ENCODE data around the gene LRIG2.
A peak's percentile ranks its signal among the peaks of the same experiment; 100 is the strongest.

The LRIG2 gene

DNA sequence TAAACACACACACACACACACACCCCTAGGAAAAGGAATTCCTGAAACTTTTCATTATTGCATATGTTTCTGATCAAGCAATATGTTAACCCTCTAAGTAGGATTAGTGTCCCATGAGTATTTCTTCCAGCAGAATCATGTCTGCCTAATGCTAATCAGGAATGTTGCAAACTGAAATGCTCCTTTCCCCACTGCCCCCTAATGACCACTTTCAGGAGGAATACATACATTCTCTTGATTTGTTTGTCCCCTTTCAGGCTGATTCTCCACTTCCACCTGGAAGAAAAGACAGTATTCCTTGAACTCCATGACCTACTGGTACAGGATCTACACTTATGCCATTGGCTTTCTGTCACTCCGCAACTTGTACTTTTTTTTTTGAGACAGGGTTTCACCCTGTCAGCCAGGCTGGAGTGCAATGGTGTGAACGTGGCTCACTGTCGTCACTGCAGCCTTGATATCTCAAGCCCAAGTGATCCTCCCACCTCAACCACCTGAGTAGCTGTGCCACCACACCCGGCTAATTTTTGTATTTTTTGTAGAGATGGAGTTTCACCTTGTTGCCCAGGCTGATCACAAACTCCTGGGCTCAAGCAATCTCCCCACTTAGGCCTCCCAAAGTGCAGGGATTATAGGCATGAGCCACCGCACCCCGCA is 56.7 kb downstream of the LRIG2 start:
- Mint-ChIP-seq H3K27ac (no peak overlapping the region), H3K27me3 (no peaks in the 10 kb centered on the region), H3K36me3 (peaks cover 8% of the 10 kb centered on the region), H3K4me1 (ENCODE audit: low read depth) (peaks cover 27% of the 10 kb centered on the region), H3K9me3 (ENCODE audit: low read depth) (no peaks in the 10 kb centered on the region), H3K4me3 (no peak overlapping the region)

DNA sequence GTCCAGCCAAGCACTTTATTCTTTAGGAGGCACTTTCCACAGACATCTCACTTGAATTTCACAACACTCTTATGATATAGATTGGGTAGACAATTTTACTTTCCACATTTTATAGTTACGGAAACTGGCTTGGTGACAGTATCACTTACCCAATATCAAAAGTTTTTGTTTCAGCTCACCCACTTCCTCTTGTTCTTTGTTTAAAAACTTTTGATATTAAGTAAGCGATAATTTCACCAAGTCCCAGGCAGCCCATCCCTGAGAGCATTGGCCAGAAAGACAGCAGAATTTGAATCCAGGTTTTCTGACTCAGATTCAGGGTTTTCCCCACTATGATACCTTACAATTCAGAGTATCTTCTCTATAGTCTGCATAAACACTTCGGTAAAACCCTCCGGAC is 60.0 kb downstream of the LRIG2 start:
- Mint-ChIP-seq H3K36me3 (peaks cover 5% of the 10 kb centered on the region), H3K4me3 (peak overlapping the region; percentile 3), H3K9me3 (ENCODE audit: low read depth) (no peaks in the 10 kb centered on the region), H3K27me3 (no peaks in the 10 kb centered on the region), H3K27ac (peak overlapping the region; percentile 64), H3K4me1 (ENCODE audit: low read depth) (peaks cover 27% of the 10 kb centered on the region)

DNA sequence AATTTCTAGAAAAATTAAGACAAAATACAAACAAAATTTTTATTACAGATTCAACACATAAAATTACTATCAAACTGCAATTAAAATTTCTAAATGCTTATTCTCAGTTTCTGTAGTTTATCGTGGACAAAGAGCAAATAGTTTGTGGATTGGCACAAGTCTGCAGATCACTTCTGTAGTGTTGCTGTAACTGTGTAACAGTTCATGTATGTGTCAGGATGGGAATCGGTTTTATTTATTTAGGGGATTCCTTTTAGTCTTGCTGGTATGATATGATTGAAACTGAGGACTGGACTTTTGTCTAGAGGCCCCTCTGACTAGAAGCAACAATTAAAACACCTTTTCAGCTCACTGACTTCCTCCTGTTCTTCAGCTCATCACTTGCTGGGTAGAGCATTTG is 60.8 kb downstream of the LRIG2 start:
- Mint-ChIP-seq H3K4me1 (ENCODE audit: low read depth) (peaks cover 27% of the 10 kb centered on the region), H3K36me3 (peaks cover 2% of the 10 kb centered on the region), H3K27ac (no peak overlapping the region)

DNA sequence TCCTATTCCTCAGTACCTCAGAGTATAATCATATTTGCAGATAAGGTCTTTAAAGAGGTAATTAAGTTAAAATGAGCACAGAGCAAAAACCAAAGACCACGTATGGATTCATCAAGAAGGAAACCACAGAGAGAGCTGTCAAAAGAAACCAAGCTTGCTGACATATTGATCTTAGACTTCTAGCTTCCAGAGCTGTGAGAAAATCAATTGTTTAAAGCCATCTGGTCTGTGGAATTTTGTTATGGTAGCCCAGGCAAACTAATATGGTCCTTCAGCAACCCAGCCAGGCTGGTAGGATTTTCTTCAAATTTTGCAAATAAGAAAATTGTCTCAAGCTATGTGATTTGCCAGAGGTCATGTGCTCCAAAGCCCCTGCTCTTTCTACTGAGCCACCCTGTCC is 62.5 kb downstream of the LRIG2 start:
- Mint-ChIP-seq H3K27ac (no peak overlapping the region), H3K27me3 (no peaks in the 10 kb centered on the region), H3K9me3 (ENCODE audit: low read depth) (no peaks in the 10 kb centered on the region), H3K36me3 (no peaks in the 10 kb centered on the region), H3K4me3 (no peak overlapping the region), H3K4me1 (ENCODE audit: low read depth) (peaks cover 20% of the 10 kb centered on the region)

More for the DNA sequence above, 60.8 kb downstream of the LRIG2 start:
- no peaks in the 10 kb centered on the region for H3K9me3 Mint-ChIP-seq (ENCODE audit: low read depth)
- no peak overlapping the region for H3K4me3 Mint-ChIP-seq
- H3K27me3 Mint-ChIP-seq: no peaks in the 10 kb centered on the region

DNA sequence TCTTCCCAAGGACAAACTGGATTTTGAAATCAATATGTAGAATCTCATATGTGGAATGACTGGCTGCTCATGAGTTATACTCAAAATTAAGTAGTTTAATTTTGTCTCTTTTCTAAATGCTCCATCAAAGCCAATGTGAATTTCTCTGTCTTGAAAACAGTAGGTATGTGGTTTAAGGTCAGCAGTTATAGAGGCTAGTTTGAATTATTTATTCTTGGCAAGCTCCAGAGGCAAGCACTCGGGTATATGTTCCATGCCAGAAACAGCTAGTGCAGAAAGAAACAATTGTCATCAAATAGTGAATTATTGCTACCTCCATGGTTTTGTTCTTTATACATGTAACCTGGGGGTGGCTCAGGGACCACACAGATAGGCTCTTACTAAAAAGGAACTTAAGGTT is 63.5 kb downstream of the LRIG2 start:
- H3K27ac Mint-ChIP-seq: no peak overlapping the region
- H3K4me3 Mint-ChIP-seq: no peak overlapping the region
- no peaks in the 10 kb centered on the region for H3K27me3 Mint-ChIP-seq
- H3K4me1 Mint-ChIP-seq (ENCODE audit: low read depth): peaks cover 19% of the 10 kb centered on the region
- no peaks in the 10 kb centered on the region for H3K9me3 Mint-ChIP-seq (ENCODE audit: low read depth)
- no peaks in the 10 kb centered on the region for H3K36me3 Mint-ChIP-seq

DNA sequence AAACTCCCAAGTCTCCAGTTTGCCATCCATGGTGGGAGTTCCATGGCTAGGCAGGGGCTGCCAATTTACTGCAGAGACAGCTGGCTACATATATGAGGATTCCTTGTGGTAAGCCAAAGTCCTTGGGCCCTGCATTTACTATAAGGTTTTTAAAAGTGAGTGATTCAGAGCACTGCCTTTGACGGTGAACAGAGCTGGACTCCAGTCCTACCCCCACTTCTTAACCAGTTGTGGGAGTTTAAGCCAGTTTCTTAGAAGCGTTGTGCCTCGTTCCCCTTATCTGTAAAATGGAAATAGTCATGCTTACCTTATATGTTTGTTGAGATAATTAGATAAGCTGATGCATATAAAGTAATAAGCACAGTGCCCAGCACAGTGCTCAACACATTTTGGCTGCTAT is 64.6 kb downstream of the LRIG2 start:
- Mint-ChIP-seq H3K27ac (no peak overlapping the region), H3K4me3 (no peak overlapping the region), H3K36me3 (no peaks in the 10 kb centered on the region)

DNA sequence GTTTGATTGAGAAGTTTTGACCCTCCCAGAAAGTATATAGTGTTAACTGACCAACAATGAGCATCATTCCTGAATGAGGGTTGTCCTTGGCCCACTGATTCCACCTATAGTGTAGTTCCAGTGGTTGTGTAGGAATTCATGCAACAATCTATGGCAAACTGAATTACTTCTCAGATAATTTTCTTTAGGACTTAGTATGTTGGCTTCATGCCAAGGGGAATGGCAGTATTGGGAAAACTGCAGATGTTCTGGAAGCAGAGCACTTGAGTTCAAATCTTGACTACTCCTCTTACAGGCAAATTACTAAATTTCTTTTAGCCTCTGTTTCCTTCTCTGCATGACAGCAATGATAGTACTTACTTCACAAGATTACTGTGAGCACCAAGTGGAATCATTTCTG is 65.8 kb downstream of the LRIG2 start:
- peaks cover 5% of the 10 kb centered on the region for H3K4me1 Mint-ChIP-seq (ENCODE audit: low read depth)
- no peaks in the 10 kb centered on the region for H3K27me3 Mint-ChIP-seq
- no peaks in the 10 kb centered on the region for H3K36me3 Mint-ChIP-seq
- no peak overlapping the region for H3K27ac Mint-ChIP-seq
- no peak overlapping the region for H3K4me3 Mint-ChIP-seq
- H3K9me3 Mint-ChIP-seq (ENCODE audit: low read depth): no peaks in the 10 kb centered on the region

More for the DNA sequence above, 64.6 kb downstream of the LRIG2 start:
- no peaks in the 10 kb centered on the region for H3K27me3 Mint-ChIP-seq
- no peaks in the 10 kb centered on the region for H3K9me3 Mint-ChIP-seq (ENCODE audit: low read depth)
- H3K4me1 Mint-ChIP-seq (ENCODE audit: low read depth): peaks cover 15% of the 10 kb centered on the region

DNA sequence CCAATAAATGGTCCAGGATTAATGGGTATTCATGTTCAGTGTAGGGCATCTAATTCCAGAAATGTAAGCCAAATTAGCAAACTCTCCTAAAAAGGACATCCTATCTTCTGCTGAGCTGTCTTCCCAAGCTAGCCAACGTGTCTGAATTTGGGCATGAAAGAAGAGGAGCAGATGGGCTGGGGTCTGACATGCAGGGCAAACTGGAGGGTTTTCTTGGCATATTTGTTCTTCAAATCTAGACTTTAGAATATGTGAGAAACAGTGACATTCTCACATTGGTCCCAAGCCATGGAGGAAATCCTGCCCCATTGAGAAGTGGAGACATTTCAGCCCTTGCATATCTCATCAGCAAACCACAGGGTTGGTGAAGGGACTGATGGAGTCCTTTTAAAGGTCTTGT is 67.2 kb downstream of the LRIG2 start:
- no peak overlapping the region for H3K4me3 Mint-ChIP-seq
- H3K4me1 Mint-ChIP-seq (ENCODE audit: low read depth): peaks cover 2% of the 10 kb centered on the region
- no peaks in the 10 kb centered on the region for H3K27me3 Mint-ChIP-seq
- H3K9me3 Mint-ChIP-seq (ENCODE audit: low read depth): no peaks in the 10 kb centered on the region
- H3K27ac Mint-ChIP-seq: no peak overlapping the region
- H3K36me3 Mint-ChIP-seq: no peaks in the 10 kb centered on the region

DNA sequence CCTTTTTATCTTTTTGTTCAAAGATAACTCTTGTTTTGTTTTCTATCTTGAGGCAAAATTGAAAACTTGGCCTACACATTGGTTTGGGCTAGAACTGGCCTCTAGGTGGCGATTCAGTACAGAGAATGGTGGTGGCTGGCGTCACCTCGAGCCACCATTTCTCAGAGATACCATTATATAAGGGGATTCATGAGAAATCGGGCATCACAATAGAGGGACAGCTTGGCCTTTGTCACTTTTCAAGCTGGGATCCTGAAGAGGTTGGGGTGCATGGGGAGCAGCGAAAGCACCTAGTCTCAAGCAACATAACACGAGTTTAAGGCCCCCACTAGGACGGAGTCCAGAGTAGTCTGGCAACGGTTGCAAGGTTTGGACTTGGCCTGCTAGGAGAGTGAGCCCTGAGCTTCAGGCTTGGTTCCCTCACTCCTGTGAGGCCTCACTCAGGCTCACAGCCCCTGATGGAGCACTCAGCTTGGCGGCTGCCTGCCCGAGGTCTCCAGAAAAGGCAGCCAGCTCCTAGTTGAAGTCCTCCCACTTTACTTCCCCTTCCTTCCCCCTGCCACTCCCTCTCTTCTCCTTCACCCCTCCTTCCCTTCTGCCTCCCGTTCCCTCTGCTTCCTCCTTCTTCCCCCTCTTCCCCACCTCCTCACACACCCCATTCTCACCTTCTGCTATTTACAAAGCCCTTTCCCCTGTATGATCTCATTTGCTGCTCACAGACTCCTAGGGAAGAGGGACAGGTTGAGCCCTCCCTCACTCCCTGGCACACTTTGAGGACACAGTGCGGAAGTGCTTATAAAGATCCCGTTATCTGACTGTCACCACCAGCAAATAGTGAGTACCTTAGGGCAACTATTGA is 67.8 kb downstream of the LRIG2 start:
- Mint-ChIP-seq H3K4me1 (ENCODE audit: low read depth) (peaks cover 2% of the 10 kb centered on the region), H3K4me3 (no peak overlapping the region), H3K9me3 (ENCODE audit: low read depth) (no peaks in the 10 kb centered on the region), H3K27me3 (no peaks in the 10 kb centered on the region), H3K27ac (no peak overlapping the region), H3K36me3 (no peaks in the 10 kb centered on the region)

DNA sequence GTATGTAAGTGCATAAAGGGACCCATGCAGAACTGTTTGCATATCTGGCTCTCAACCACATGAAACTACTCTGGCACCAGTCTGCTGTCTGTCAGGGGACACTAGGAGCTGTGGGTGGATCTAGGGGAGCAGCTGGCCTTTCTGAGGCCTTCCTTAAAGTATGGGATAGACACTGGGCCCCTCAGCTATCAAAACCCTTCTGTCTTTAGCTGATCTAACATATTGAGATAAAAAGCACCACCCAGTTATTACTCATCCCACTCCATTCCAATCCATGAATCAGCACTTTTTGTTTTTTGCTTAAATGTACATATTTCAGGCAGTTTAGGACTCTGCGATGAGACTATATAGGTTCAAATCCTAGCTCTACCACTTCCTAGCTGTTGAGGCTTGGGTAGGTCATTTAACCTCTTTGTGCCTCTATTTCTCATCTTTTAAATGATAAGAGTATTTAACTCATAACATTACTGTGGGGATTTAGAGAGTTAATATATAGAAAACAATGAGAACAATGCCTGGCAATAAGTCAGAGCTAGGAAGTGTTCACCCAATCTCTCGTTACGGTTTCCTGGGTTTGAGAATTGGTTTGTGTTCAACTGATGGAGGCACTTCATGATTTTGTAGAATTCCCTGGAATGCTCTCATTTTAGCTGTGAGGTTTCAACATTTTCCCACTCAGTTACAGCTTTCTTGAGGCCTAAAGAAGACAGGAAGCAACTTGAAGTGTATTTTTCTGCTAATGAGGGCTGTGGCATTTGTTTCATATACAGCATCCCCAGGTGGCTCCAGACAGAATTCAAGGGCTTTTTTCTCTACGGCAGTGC is 68.9 kb downstream of the LRIG2 start:
- H3K36me3 Mint-ChIP-seq: no peaks in the 10 kb centered on the region
- no peaks in the 10 kb centered on the region for H3K27me3 Mint-ChIP-seq
- no peak overlapping the region for H3K27ac Mint-ChIP-seq

DNA sequence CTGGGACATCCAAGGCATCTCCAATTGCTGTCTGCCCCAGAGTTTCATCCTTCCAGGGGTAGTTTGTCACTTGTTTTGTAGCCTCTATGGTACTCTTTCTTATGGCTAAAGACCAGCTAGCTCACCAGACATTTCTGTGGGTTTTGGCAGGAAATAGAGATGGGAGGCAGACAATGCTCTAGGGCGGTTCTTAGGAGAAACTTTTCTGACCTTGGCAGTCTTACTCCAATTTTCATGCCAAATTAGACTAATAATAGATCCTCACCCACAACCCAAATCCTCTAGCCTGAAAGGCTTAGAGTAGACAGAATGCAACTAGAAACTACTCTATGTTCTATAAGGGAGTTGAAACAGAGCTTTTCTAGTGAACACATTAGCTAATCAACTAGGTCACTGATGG is 69.8 kb downstream of the LRIG2 start:
- no peaks in the 10 kb centered on the region for H3K36me3 Mint-ChIP-seq
- no peaks in the 10 kb centered on the region for H3K9me3 Mint-ChIP-seq (ENCODE audit: low read depth)
- no peak overlapping the region for H3K27ac Mint-ChIP-seq
- peaks cover 16% of the 10 kb centered on the region for H3K4me1 Mint-ChIP-seq (ENCODE audit: low read depth)
- H3K4me3 Mint-ChIP-seq: no peak overlapping the region
- no peaks in the 10 kb centered on the region for H3K27me3 Mint-ChIP-seq

More for the DNA sequence above, 68.9 kb downstream of the LRIG2 start:
- Mint-ChIP-seq H3K4me3 (no peak overlapping the region), H3K4me1 (ENCODE audit: low read depth) (peaks cover 8% of the 10 kb centered on the region), H3K9me3 (ENCODE audit: low read depth) (no peaks in the 10 kb centered on the region)

DNA sequence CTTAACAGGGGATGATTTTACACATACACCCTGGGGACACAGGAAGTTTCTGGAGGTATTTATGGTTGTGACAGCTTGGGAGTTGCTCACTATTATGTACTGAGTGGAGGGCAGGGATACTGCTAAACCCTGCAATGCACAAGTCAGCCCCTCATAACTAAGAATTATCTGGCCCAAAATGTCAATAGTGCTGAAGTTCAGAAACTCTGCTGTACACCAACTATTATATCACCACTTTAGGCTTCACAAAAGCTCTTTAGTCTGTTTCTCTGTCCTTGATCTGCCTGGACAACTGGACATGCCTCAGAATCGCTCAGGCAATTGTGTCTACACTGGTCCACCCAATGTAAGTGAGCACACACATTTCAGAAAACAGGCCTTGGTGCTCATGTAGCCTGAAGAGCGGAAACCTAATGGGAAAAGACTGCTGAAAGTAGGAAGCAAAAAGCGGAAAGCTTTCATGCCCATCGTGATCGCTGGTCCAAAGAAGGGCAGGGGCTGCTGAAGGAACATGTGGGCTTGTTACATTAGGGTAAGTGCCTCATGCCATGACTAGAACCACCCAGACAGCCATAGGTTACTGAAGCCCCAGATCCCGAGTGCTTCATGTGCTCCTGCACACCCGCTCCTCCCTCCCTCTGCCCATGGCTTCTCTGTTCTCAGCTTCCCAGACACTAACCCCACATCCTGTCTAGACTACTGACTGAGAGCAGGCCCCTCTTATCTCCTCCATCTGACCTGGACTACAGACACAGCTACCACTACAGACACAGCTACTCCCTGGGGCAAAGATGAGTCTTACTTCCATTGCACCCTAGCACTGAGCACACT is 73.5 kb downstream of the LRIG2 start:
- Mint-ChIP-seq H3K36me3 (no peaks in the 10 kb centered on the region), H3K27me3 (no peaks in the 10 kb centered on the region), H3K4me3 (peak overlapping the region; percentile 0), H3K27ac (no peak overlapping the region), H3K9me3 (ENCODE audit: low read depth) (no peaks in the 10 kb centered on the region), H3K4me1 (ENCODE audit: low read depth) (peaks cover 16% of the 10 kb centered on the region)

DNA sequence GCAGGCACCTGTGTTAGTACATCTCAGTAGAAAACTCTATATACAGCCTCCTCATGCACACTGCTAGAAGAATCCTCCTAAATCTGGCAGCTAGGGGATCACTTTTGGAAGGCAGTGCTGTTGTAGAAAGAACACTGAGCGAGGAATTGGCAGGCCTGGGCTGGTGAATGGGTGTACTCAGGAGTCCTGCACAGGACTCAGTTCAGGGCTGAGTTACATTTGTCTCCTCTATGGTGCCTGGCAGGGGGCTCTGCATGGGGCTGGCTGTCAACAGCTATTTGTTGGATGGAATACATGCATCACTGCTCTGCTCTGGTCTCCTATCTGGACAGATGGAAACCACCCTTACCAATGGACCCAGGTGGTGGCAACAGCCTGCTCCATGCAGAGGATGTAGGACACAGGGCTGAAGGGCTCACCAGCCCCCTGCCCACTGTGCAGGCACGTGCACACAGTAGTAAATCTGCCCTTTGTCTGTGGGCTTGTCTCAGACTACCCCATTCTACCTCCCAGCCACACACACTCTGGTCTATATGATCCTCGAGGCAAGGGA is 74.2 kb downstream of the LRIG2 start:
- H3K4me1 Mint-ChIP-seq (ENCODE audit: low read depth): peaks cover 16% of the 10 kb centered on the region
- no peaks in the 10 kb centered on the region for H3K9me3 Mint-ChIP-seq (ENCODE audit: low read depth)
- H3K27ac Mint-ChIP-seq: no peak overlapping the region
- peak overlapping the region; percentile 0 for H3K4me3 Mint-ChIP-seq
- H3K36me3 Mint-ChIP-seq: no peaks in the 10 kb centered on the region
- H3K27me3 Mint-ChIP-seq: no peaks in the 10 kb centered on the region

DNA sequence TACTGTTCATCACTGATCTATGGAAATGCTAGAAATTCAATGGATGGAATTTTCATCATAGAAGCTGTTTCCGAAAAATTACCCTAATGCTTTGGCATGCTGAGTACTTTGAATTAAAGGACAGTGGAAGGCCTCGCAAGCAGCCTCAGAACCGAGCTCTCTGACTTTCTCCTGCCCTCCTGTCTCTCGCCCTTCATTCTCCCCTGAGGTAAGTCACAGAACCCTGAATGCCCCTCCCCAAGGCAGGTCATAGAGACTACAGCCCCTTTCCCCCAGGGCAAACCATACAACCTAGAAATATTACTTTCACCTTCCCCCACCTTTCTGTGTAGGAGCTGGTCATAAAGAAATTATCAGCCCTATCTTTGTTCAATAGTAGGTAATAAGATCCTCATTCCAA is 74.8 kb downstream of the LRIG2 start:
- H3K27me3 Mint-ChIP-seq: peaks cover under 1% of the 10 kb centered on the region
- H3K9me3 Mint-ChIP-seq (ENCODE audit: low read depth): no peaks in the 10 kb centered on the region
- H3K4me1 Mint-ChIP-seq (ENCODE audit: low read depth): peaks cover 16% of the 10 kb centered on the region
- no peak overlapping the region for H3K27ac Mint-ChIP-seq
- no peak overlapping the region for H3K4me3 Mint-ChIP-seq
- H3K36me3 Mint-ChIP-seq: no peaks in the 10 kb centered on the region
